Epithelial cell of umbilical artery (primary cell): ENCODE measurements around the gene DRAM1. TPM values are rescaled to one million over a fixed set of nuclear protein-coding genes. Genes with fewer than 3 reads are reported as not detected.

ENCODE experiments used
- total RNA-seq: library from RNA; depleted of rRNA; stranded (reverse); fragments of >200 nt; gene quantifications from 2 replicates; pipeline ENCODE4 v1.2.3, GENCODE V29; 2014

The DRAM1 gene
- total RNA-seq = 31.5 and 46.5 TPM in 2 replicates

GRCh38 chr12:101876861-101877805 is at the start of gene DRAM1:
DRAM1 (plus strand) TSS chr12:101877580; CDS start chr12:101877790, 210 bp downstream.

GRCh38 chr12:101830367-101831325 is 46.7 kb upstream of the DRAM1 start, which contains the start of gene GNPTAB:
GNPTAB (minus strand) TSS chr12:101830959; CDS start chr12:101830675, 284 bp downstream.

Other genes with a start within 250 kb of the DRAM1 start
- gene CHPT1, start 179.9 kb upstream of the DRAM1 start, total RNA-seq = 24.0 and 30.2 TPM in 2 replicates
- gene SYCP3, start 138.1 kb upstream of the DRAM1 start, total RNA-seq = 0.30 TPM in 1 of 2 replicates, not detected in the other
- 23.4 and 27.5 TPM in 2 replicates for gene GNPTAB, start 46.6 kb upstream of the DRAM1 start, total RNA-seq
- 50.7 and 53.6 TPM in 2 replicates for gene WASHC3, start 184.4 kb downstream of the DRAM1 start, total RNA-seq
- 54.9 and 128 TPM in 2 replicates for gene NUP37, start 242.5 kb downstream of the DRAM1 start, total RNA-seq
- gene PARPBP, start 242.6 kb downstream of the DRAM1 start, total RNA-seq = 14.9 and 23.4 TPM in 2 replicates